ENCODE data around the gene AGPAT4. TPM values are rescaled to one million over a fixed set of nuclear protein-coding genes. Genes with fewer than 3 reads are reported as not detected.

Gene AGPAT4
- total RNA-seq, 2 donors from 2014 or later = 61.0 to 61.1 TPM

- H3K4me3 Mint-ChIP-seq = no peak overlapping the region
- no peaks in the 10 kb centered on the region for H3K27me3 Mint-ChIP-seq (ENCODE audit: insufficient read depth)
- H3K36me3 Mint-ChIP-seq (ENCODE audit: low read depth) = peaks cover 45% of the 10 kb centered on the region
- no peak overlapping the region for H3K4me3 ChIP-seq (ENCODE audit: low read length)
- DNase-seq = no peak
- no peaks in the 10 kb centered on the region for H3K9me3 Mint-ChIP-seq
- H3K27ac Mint-ChIP-seq = no peak overlapping the region
- peaks cover 39% of the 10 kb centered on the region for H3K36me3 ChIP-seq (ENCODE audit: control insufficient read depth, insufficient read depth, low read length)
- 90 to 91% methylated on average over 13 to 15 of the region's 15 CpGs for WGBS, 2 experiments (ENCODE audit: insufficient coverage in 1 of 2, insufficient read length in 1 of 2)
- no peaks in the 10 kb centered on the region for H3K27me3 ChIP-seq (ENCODE audit: control insufficient read depth, insufficient read depth, low read length, poor library complexity, severe bottlenecking)
- peaks cover 32% of the 10 kb centered on the region for H3K4me1 Mint-ChIP-seq
- no peak for TF ChIP-seq CTCF (conservative IDR thresholded peaks at IDR 0.05)
- no peak overlapping the region for H3K9ac ChIP-seq (ENCODE audit: extremely low read depth, low read length, poor library complexity, severe bottlenecking)
- peaks cover 15% of the 10 kb centered on the region for H3K4me1 ChIP-seq (ENCODE audit: control insufficient read depth, insufficient read depth, low read length)
- no peaks in the 10 kb centered on the region for H3K9me3 ChIP-seq (ENCODE audit: control insufficient read depth, low read length)
- H3K27ac ChIP-seq (ENCODE audit: low read depth, low read length) = no peak overlapping the region
Measured at GRCh38 chr6:161235776-161236633, 37.9 kb downstream of the AGPAT4 start.

- Histone ChIP-seq H3K4me3 (ENCODE audit: low read length) (no peak overlapping the region), H3K9ac (ENCODE audit: extremely low read depth, low read length, poor library complexity, severe bottlenecking) (no peak overlapping the region), H3K27ac (ENCODE audit: low read depth, low read length) (no peak overlapping the region), H3K9me3 (ENCODE audit: control insufficient read depth, low read length) (no peaks in the 10 kb centered on the region), H3K27me3 (ENCODE audit: control insufficient read depth, insufficient read depth, low read length, poor library complexity, severe bottlenecking) (no peaks in the 10 kb centered on the region), H3K4me1 (ENCODE audit: control insufficient read depth, insufficient read depth, low read length) (peaks cover 21% of the 10 kb centered on the region), H3K36me3 (ENCODE audit: control insufficient read depth, insufficient read depth, low read length) (peaks cover 49% of the 10 kb centered on the region)
- Mint-ChIP-seq H3K9me3 (no peaks in the 10 kb centered on the region), H3K27me3 (ENCODE audit: insufficient read depth) (no peaks in the 10 kb centered on the region), H3K36me3 (ENCODE audit: low read depth) (peaks cover 50% of the 10 kb centered on the region), H3K4me1 (peaks cover 39% of the 10 kb centered on the region), H3K27ac (peak overlapping the region; percentile 83), H3K4me3 (no peak overlapping the region)
- WGBS, 2 experiments (ENCODE audit: insufficient coverage in 1 of 2, insufficient read length in 1 of 2) = 80 to 83% methylated on average over 10 of the region's 10 CpGs
- TF ChIP-seq CTCF (conservative IDR thresholded peaks at IDR 0.05) = no peak
- no peak for DNase-seq
Measured at GRCh38 chr6:161233986-161234661, 39.7 kb downstream of the AGPAT4 start.

GRCh38 chr6:161232467-161232866 is 41.4 kb downstream of the AGPAT4 start:
- H3K4me3 ChIP-seq (ENCODE audit: low read length) = no peak overlapping the region
- WGBS, 2 experiments (ENCODE audit: insufficient coverage in 1 of 2, insufficient read length in 1 of 2) = 82 to 93% methylated on average over 6 to 11 of the region's 11 CpGs
- H3K4me3 Mint-ChIP-seq = no peak overlapping the region
- TF ChIP-seq CTCF (conservative IDR thresholded peaks at IDR 0.05) = no peak
- H3K9ac ChIP-seq (ENCODE audit: extremely low read depth, low read length, poor library complexity, severe bottlenecking) = no peak overlapping the region
- peak overlapping the region; percentile 69 for H3K27ac Mint-ChIP-seq
- peaks cover 46% of the 10 kb centered on the region for H3K36me3 ChIP-seq (ENCODE audit: control insufficient read depth, insufficient read depth, low read length)
- H3K27me3 Mint-ChIP-seq (ENCODE audit: insufficient read depth) = no peaks in the 10 kb centered on the region
- H3K9me3 ChIP-seq (ENCODE audit: control insufficient read depth, low read length) = no peaks in the 10 kb centered on the region
- H3K27me3 ChIP-seq (ENCODE audit: control insufficient read depth, insufficient read depth, low read length, poor library complexity, severe bottlenecking) = no peaks in the 10 kb centered on the region
- no peak overlapping the region for H3K27ac ChIP-seq (ENCODE audit: low read depth, low read length)
- H3K9me3 Mint-ChIP-seq = no peaks in the 10 kb centered on the region
- no peak for DNase-seq
- H3K4me1 ChIP-seq (ENCODE audit: control insufficient read depth, insufficient read depth, low read length) = peaks cover 26% of the 10 kb centered on the region
- peaks cover 46% of the 10 kb centered on the region for H3K36me3 Mint-ChIP-seq (ENCODE audit: low read depth)
- peaks cover 50% of the 10 kb centered on the region for H3K4me1 Mint-ChIP-seq
